ENCODE results near the gene PER3. TPM values are rescaled to one million over a fixed set of nuclear protein-coding genes. Genes with fewer than 3 reads are reported as not detected.

Gene PER3
- total RNA-seq (5.8 and 8.5 TPM in 2 replicates), polyA plus RNA-seq (1.9 and 2.4 TPM in 2 replicates), polyA minus RNA-seq (2.0 and 3.0 TPM in 2 replicates)
- 1.6 TPM for total RNA-seq (2013)

GRCh38 chr1:7783826-7784491, at the start of gene PER3:
Gene PER3 (plus strand): TSS chr1:7784291. CDS start chr1:7784878, 587 bp downstream.
- peak within 1 kb of the TSS; percentile 90 for H3K4me2 ChIP-seq (replicated peaks; ENCODE audit: low read depth, low read length, poor library complexity, severe bottlenecking)
- TF ChIP-seq CTCF (IDR thresholded peaks at IDR 0.05): no peak
- H3K27me3 Mint-ChIP-seq: no peaks in the 10 kb centered on the region
- peak within 1 kb of the TSS; percentile 68 for H3K27ac Mint-ChIP-seq
- H3K4me1 Mint-ChIP-seq: peaks cover 21% of the 10 kb centered on the region
- ChIA-PET CTCF (interaction anchor here (2.6 kb wide), 1 partner anchor 32 kb away, joined by 9 read pairs; no protein-coding TSS in a partner anchor), POLR2A (interaction anchor here (0.6 to 1.7 kb wide), 3 partner anchors 13 to 1461 kb away, joined by 3 to 5 read pairs (median 5); partner anchors contain the start of genes RERE and VAMP3)
- no peaks in the 10 kb centered on the region for H3K79me2 ChIP-seq (ENCODE audit: control insufficient read depth, insufficient read depth, low read length)
- peak within 1 kb of the TSS; percentile 80 for H3K4me3 Mint-ChIP-seq
- H4K20me1 ChIP-seq (ENCODE audit: control insufficient read depth, insufficient read depth, low read length, poor library complexity, severe bottlenecking): no peaks in the 10 kb centered on the region
- peaks cover 0 to 7% (median 0%) of the 10 kb centered on the region in 3 donors for H3K9me3 ChIP-seq (ENCODE audit: control extremely low read depth in 1 of 3, control insufficient read depth in 2 of 3, insufficient read depth in 1 of 3, low read length in 2 of 3)
- peak within 1 kb of the TSS; percentile 69 for H3K9ac ChIP-seq (ENCODE audit: low read length)
- DNase-seq (peak; percentile 96), ATAC-seq (ENCODE audit: low read depth) (peak; percentile 85)
- intact Hi-C loops (cut with micrococcal nuclease): loop anchor here (1.0 to 10.0 kb wide), 2 partner anchors 13 to 1789 kb away; partner anchors contain the start of genes NPHP4 and VAMP3
- peak within 1 kb of the TSS; percentile 39 to 87 for H3K27ac ChIP-seq (ENCODE audit: low read length in 2 of 2)
- H3K4me1 ChIP-seq (ENCODE audit: control insufficient read depth in 2 of 2, insufficient read depth in 2 of 2, low read length in 2 of 2): peaks cover 8 to 22% of the 10 kb centered on the region in 2 donors
- H3K4me3 ChIP-seq (ENCODE audit: control extremely low read depth in 1 of 5, extremely low read depth in 1 of 5, insufficient read depth in 1 of 5, low read depth in 2 of 5, low read length in 4 of 5): peak within 1 kb of the TSS in 4 of 5 experiments; percentile 26 to 69 (median 62)
- no peaks in the 10 kb centered on the region for H3K27me3 ChIP-seq (replicated peaks in 1 of 4; ENCODE audit: control extremely low read depth in 1 of 4, control insufficient read depth in 3 of 4, insufficient read depth in 4 of 4, low read length in 3 of 4)
- H3K36me3 ChIP-seq (replicated peaks in 1 of 2; ENCODE audit: control extremely low read depth in 1 of 2, control insufficient read depth in 1 of 2, extremely low read depth in 1 of 2, insufficient read depth in 2 of 2, low read length in 1 of 2): peaks cover 5 to 16% of the 10 kb centered on the region in 2 experiments
- H3K9me3 Mint-ChIP-seq (ENCODE audit: insufficient read depth): no peaks in the 10 kb centered on the region
- WGBS (ENCODE audit: insufficient coverage): 2% methylated on average over 89 of the region's 90 CpGs
- peak within 1 kb of the TSS; percentile 81 for H2AFZ ChIP-seq (ENCODE audit: insufficient read depth, low read depth, low read length, poor library complexity, severe bottlenecking)

- Histone ChIP-seq H3K9me3 (ENCODE audit: control extremely low read depth in 1 of 3, control insufficient read depth in 2 of 3, insufficient read depth in 1 of 3, low read length in 2 of 3) (peaks cover 0 to 3% (median 0%) of the 10 kb centered on the region in 3 donors), H3K27ac (ENCODE audit: low read length in 2 of 2) (no peak overlapping the region), H3K36me3 (replicated peaks in 1 of 2; ENCODE audit: control extremely low read depth in 1 of 2, control insufficient read depth in 1 of 2, extremely low read depth in 1 of 2, insufficient read depth in 2 of 2, low read length in 1 of 2) (peaks cover 0 to 9% of the 10 kb centered on the region in 2 experiments), H3K4me1 (ENCODE audit: control insufficient read depth in 2 of 2, insufficient read depth in 2 of 2, low read length in 2 of 2) (peaks cover 0 to 3% of the 10 kb centered on the region in 2 donors), H2AFZ (ENCODE audit: insufficient read depth, low read depth, low read length, poor library complexity, severe bottlenecking) (no peak overlapping the region), H3K79me2 (ENCODE audit: control insufficient read depth, insufficient read depth, low read length) (no peaks in the 10 kb centered on the region), H3K4me3 (ENCODE audit: control extremely low read depth in 1 of 5, extremely low read depth in 1 of 5, insufficient read depth in 1 of 5, low read depth in 2 of 5, low read length in 4 of 5) (no peak overlapping the region), H3K9ac (ENCODE audit: low read length) (no peak overlapping the region), H3K4me2 (replicated peaks; ENCODE audit: low read depth, low read length, poor library complexity, severe bottlenecking) (no peak overlapping the region), H3K27me3 (replicated peaks in 1 of 4; ENCODE audit: control extremely low read depth in 1 of 4, control insufficient read depth in 3 of 4, insufficient read depth in 4 of 4, low read length in 3 of 4) (no peaks in the 10 kb centered on the region), H4K20me1 (ENCODE audit: control insufficient read depth, insufficient read depth, low read length, poor library complexity, severe bottlenecking) (no peaks in the 10 kb centered on the region)
- ChIA-PET POLR2A (no interaction called here), CTCF (interaction anchor here (0.9 to 3.4 kb wide), 3 partner anchors 14 to 73 kb away, joined by 3 to 14 read pairs (median 10); no protein-coding TSS in a partner anchor)
- ATAC-seq (ENCODE audit: low read depth): no peak
- WGBS (ENCODE audit: insufficient coverage): 96% methylated on average over 4 of the region's 6 CpGs
- no peak overlapping the region for H3K27ac Mint-ChIP-seq
- no peaks in the 10 kb centered on the region for H3K27me3 Mint-ChIP-seq
- TF ChIP-seq EZH2 (IDR thresholded peaks at IDR 0.05; ENCODE audit: borderline replicate concordance, insufficient read depth, low read depth, low read length, poor library complexity, severe bottlenecking) (no peak), CTCF (IDR thresholded peaks at IDR 0.05) (no peak)
- no peak overlapping the region for H3K4me3 Mint-ChIP-seq
- intact Hi-C loops (cut with micrococcal nuclease): no loop called here
- H3K9me3 Mint-ChIP-seq (ENCODE audit: insufficient read depth): no peaks in the 10 kb centered on the region
- no peaks in the 10 kb centered on the region for H3K4me1 Mint-ChIP-seq
- DNase-seq: no peak
Measured at GRCh38 chr1:7738044-7738443, 46.0 kb upstream of the PER3 start.
